HG03354 (cell line): ENCODE data around the gene POLR1D.
"Not testable (repeated sequence)": the region's sequence is repeated elsewhere in the genome, so short reads cannot be mapped to it uniquely, and the experiment has no call there.

Source experiments
- ATAC-seq: cut with Tn5 transposase; IDR thresholded peaks from one replicate; pipeline ENCODE4 v1.9.1; 2021; ENCODE audit warnings: mild to moderate bottlenecking; ENCODE audit not compliant: unreplicated experiment, poor library complexity, severe bottlenecking

Gene POLR1D

DNA sequence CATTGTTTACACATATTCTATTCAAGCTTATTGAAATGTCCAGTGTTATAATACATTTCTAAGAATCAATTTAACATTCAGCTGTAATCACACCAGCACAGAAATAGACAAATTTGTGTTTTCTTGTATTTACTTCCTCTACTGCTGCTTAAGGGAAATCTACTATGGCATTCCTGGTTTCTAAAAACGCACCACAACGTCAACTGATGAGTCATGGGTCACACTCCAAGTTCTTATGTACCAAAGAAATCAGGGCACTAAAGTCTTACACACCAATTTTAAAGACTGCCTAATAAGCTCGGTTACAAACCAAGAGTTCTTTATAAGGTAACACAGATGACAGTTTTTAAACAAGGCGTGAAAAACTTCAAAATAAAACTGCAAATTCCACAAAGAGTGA, 14.6 kb upstream of the POLR1D start:
- no peak for ATAC-seq

DNA sequence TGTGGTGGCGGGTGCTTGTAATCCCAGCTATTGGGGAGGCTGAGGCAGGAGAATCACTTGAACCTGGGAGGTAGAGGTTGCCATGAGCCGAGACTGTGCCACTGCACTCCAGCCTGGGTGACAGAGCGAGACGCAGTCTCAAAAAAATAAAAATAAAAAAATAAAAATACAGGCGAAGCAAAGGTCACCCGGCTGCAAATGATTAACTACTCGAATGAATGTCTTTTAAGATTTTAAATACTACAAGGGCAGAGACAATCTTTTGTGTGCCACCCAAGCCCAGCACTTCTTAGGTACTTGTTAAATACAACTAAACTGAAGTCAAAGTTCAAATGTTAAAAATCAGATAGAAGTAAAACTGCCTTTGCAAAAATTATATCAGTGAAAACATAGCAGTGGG, 8.1 kb upstream of the POLR1D start:
- ATAC-seq, result no peak

DNA sequence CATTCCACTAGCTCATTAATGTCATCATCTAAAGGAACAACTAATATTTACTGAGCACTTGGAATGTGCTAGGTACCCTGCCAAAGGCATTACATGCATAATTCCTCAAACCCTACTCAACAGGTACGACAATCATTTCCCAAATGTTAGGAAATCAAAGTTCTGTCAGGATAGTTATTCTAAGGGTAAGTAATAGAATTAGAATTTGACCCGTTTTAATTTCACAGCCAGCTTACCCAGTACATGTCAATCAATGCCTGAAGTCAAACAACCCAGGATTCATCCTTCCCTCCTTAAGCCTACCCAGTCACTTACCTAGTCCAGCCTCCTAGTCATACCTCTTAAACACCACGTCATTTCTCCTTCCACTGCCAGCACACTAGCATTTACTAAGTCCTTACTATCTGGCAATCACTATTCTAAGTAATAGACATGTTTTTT, 3.8 kb upstream of the POLR1D start:
- no peak for ATAC-seq

DNA sequence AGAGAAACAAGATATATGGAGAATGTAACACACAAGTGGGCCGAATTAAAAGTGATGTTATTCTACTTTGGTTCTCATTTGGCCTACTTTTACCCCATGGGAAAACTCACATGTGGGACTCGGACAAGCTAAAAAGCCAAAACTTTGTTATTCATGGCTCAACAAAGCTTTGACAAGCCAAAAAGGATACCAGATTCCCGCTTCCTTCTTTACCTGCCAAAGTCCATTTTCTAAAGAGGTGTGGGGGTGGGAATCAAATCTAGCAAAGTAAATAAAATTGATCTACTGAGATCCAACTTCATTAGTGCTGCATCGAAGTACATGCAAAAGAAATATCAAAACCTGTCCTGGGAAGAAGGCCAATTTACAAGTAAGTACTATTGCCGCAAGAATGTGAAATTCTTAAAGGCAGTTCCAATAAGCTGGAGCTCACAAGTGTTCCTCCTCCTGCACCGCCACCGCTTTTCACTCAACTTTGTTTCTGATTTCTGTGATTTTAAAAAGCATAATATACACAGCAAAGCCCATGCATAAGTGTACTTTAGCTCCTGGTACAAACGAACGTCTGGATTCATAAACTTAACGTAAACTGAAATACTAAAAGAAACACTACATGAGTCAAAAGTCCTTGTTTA, 2.5 kb upstream of the POLR1D start:
- ATAC-seq, result no peak

DNA sequence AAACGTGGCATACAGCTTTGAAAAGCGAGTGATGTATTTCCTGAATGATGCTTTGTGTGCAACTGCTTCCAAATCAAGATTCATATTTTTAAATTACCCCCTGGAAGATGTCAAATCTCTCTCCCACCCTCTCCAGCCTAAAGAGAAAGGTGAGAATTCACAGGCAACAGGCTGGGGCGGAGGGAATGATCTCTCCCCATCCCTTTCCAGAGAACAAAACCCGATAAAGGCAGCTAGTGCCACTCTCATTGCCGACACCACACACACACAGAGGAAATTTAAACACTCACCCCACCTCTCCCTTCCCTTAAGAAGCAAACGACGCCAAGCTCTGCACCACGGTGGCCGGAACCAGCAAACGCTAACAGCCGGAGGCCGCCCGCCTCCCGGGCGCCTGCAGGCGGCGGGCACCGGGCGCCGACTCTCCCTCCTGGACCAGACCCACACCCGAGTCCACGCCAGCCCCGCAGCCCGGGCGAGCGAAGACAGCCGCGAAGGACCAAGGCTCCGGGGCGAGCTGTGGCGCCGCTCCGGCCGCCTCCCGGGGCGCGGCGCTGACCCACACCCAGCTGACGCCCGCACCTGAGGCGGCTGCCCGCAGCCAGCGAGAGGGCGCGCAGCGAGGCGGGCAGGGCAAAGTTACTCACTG, 1.8 kb upstream of the POLR1D start:
- peak; percentile 33 for ATAC-seq

DNA sequence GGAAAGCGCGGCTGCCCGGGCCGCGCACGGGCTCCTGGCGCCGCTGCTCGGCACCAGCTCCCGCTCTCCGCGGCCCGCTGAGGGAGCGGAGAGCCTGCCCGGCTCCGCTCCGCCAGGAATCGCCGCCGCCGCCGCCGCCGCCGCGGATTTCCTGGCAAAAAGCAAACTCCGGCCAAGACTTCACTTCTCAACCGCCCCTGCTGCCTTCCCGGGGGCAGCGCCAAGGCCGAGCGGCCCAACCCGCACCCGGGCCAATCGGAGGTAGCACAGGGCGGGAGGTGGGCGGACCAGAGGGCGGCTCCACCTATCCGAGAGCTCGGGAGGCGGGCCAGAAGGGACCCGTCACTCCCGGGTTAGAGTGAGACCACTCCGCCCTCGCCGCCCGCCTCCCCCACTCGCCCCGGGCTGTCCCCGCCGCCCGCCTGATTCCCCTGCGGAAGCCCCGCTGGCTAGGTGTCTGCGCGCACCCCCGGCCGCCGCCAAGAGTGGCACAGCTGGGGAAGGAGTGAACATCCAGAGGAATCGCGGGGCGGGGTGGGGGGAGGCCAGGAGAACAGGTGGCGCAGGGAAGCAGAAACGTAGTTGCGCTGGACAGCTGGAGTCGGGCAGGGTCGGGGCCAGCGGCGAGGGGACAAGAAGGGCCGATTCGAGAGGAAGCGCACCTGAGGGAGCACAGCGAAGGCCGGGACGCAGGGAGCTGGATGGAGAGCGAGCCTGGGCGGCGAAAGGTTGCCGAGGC, 1.1 kb upstream of the POLR1D start, which contains the start of gene LNX2:
TSS of gene LNX2 (minus strand) at position 153 of the 739 bp plus-strand sequence. CDS start 38,826 bp downstream, outside the sequence.
- ATAC-seq, result peak; percentile 91

DNA sequence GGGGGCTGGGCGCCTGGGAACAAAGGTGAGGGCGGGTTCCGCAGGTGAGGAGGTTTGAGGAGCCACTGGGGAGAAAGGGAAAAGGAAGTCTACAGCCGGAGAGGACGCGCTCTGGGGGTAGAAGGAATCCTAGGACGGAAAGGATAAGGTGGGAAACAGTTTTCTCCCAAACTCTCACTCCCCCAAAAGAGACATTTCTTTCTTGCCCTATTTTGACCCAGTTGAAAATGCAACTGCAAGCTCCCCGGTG, 651 bp upstream of the POLR1D start:
- ATAC-seq, result no peak

GRCh38 chr13:27622102-27622820, 569 bp downstream of the POLR1D start:
- ATAC-seq, result peak; percentile 1

DNA sequence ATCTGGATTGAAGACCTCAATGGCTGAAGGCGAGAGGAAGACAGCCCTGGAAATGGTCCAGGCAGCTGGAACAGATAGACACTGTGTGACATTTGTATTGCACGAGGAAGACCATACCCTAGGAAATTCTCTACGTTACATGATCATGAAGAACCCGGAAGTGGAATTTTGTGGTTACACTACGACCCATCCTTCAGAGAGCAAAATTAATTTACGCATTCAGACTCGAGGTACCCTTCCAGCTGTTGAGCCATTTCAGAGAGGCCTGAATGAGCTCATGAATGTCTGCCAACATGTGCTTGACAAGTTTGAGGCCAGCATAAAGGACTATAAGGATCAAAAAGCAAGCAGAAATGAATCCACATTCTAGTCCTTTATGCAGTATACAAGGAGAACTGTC, 1.2 kb downstream of the POLR1D start:
- ATAC-seq, result no peak

DNA sequence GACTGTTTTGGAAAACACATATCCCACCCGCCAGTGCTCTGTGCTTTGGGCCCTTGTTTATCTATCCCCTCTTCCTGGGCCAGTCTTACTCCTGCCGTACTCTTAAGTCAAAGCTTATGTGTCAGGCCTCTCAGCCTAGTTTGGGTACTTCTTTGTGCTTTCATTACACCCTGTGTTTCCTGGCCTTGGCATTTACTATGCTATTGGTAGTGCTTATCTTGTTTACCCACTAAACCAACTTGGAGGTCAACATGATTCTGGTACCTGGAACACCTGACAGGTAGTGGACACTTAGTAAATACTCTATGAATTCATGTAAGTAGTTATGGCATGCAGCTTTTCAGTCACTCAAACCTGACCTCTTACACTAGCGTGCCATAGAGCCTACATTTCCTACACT, 2.4 kb downstream of the POLR1D start:
- no peak for ATAC-seq

DNA sequence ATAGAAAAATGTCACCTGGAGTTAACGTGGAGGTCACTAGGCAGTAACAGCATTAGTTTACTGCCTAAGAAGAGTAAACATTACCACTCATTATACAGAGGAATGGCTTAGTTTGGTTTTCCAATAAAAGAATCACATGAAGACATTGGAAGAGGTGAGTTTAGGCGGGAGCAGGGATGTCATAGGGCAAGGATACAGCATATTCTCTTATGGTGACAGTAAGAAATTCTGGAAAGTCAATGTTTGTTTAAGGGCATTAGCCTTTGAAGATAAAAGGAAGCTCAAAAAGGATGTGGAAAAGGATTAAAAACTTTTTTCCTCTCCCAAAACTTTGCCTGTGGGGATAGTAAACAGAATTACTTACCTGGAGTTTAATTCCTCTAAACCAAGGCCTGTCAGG, 4.1 kb downstream of the POLR1D start:
- no peak for ATAC-seq

DNA sequence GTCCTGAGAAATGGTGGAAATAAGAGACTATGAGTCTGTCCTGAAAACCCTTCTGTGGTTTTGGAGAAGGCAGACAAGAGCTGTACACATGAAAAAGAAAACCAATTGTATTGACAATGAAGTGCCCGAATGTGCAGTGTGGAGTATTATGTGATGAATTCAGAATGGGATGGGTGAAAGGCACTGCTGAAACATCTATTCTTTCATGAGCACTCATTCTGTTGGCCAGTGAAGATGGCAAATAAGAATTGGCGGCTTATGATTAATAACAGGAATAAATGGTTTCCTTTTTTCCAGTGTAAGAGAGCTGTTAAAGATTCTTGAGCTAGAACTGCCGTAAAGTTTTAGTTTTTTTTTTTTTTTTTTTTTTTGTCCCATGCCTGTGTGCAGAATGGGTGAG, 5.7 kb downstream of the POLR1D start:
- no peak for ATAC-seq

GRCh38 chr13:27628081-27628480, 6.4 kb downstream of the POLR1D start:
- ATAC-seq, result no peak

GRCh38 chr13:27628766-27629165, 7.1 kb downstream of the POLR1D start:
- not testable (repeated sequence) for ATAC-seq

- ATAC-seq, result no peak
Observed at GRCh38 chr13:27631156-27631555, 9.5 kb downstream of the POLR1D start.

GRCh38 chr13:27631665-27632064, 10.0 kb downstream of the POLR1D start:
- no peak for ATAC-seq

DNA sequence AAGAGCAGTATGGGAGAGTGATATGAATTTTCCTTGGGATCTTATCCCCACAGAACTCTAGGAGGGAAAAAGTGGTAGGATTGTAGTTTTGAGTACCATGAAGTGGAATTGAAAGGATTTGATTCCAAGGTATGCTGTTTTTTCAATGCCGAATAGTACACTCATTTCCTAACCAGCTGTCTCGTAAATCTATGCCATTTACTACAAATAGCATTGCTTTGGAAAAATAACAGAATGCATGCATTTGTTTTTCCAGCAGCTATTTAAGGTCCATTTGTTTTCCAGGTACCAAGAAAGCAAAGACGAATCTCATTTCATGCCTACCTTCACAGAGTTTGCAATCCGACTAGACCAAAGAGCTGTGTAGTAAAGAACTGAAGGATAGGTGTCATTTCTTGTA, 10.5 kb downstream of the POLR1D start:
- ATAC-seq, result no peak

DNA sequence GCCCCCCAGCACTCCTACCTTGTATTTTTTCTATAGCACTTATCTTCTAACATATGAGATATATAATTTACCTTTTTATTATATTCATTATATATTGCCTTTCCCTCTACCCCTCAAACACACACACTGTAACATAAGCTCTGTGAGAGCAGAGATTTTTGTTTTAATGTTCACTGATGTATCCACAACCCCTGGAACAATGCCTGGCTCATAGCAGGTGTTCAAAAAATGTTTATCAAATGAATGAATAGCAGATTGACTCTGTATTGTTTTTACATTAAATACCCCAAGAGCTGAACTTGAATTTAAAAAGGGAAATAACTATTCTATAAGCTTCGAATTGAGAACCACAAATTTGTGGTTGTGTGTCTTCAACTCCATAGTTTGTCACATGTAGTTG, 11.0 kb downstream of the POLR1D start:
- ATAC-seq, result no peak

DNA sequence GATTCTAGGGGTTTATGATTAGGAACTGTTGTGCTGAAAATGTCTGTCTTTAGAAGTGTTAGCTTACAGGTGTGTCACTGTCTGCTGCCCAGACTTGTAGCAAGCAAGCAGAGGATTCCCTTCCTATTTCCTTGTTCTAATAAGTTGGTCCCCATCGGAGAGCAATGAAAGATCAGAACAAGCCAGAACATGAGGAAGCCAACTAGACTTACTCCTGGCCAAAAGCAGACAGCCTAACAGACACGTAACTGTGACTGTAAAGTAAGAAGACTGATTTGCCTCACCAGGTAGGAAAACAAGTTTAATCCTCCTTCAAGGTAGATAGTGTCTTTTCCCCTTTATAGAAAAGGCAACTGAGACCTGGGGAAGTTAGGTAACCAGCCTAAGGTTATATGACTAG, 12.5 kb downstream of the POLR1D start:
- no peak for ATAC-seq

DNA sequence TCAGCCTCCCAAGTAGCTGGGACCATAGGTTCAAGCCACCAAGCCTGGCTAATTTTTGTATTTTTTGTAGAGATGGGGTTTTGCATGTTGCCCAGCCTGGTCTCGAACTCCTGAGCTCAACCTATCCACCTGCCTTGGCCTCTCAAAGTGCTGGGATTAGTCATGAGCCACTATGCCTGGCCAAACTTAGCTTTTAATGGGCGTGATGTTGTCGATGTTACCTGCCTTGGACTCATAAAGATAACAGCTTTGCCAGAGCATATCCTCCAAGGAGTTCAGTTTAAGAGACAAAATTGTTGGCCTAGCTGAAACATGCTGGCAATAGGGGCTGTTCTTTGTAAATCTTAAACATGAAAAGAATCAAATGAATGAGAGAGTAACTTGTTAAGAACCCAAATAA, 13.1 kb downstream of the POLR1D start:
- ATAC-seq, result no peak

GRCh38 chr13:27635266-27635665, 13.6 kb downstream of the POLR1D start:
- ATAC-seq, result no peak
